Neural cell (in vitro differentiated cells): ENCODE measurements around the gene CACNA1C. TPM values are rescaled to one million over a fixed set of nuclear protein-coding genes. Genes with fewer than 3 reads are reported as not detected.

Experiments used
- H2AFZ ChIP-seq: fragments of 200-600, 300-800 bp; sonication (generic), shearing (Covaris generic); 2 replicates; pipeline ENCODE4 v1.6.0; 2014; ENCODE audit warnings: low read depth, mild to moderate bottlenecking, antibody characterized with exemption, low read length, moderate library complexity
- H3F3A ChIP-seq: fragments of 200-600 bp; shearing (Covaris generic); 2 replicates; pipeline ENCODE4 v1.6.1; 2016; ENCODE audit warnings: mild to moderate bottlenecking, moderate library complexity, mixed read lengths, antibody characterized with exemption, low read length; ENCODE audit not compliant: insufficient read depth, poor library complexity, severe bottlenecking
- H3K27ac ChIP-seq: fragments of 200-600, 300-800 bp; sonication (generic), shearing (Covaris generic); 2 replicates; pipeline ENCODE4 v1.5.1; 2014; ENCODE audit warnings: mild to moderate bottlenecking, low read length, moderate library complexity
- H3K27me3 ChIP-seq: fragments of 300-800, 200-600 bp; sonication (generic), shearing (Covaris generic); 2 replicates; pipeline ENCODE4 v1.6.0; 2014; ENCODE audit warnings: mild to moderate bottlenecking, low read depth, low read length, moderate library complexity; ENCODE audit not compliant: insufficient read depth
- H3K36me3 ChIP-seq: fragments of 300-800, 200-600 bp; sonication (generic), shearing (Covaris generic); 2 replicates; pipeline ENCODE4 v1.5.1; 2014; ENCODE audit warnings: mild to moderate bottlenecking, antibody characterized with exemption, low read length, moderate library complexity; ENCODE audit not compliant: insufficient read depth
- H3K4me2 ChIP-seq: fragments of 300-800, 200-600 bp; sonication (generic), shearing (Covaris generic); 2 replicates; pipeline ENCODE4 v1.6.0; 2014; ENCODE audit warnings: mild to moderate bottlenecking, low read length
- H3K4me3 ChIP-seq: fragments of 300-800, 200-600 bp; sonication (generic), shearing (Covaris generic); 2 replicates; pipeline ENCODE4 v1.5.1; 2014; ENCODE audit warnings: mild to moderate bottlenecking, low read length, moderate library complexity
- H3K79me2 ChIP-seq: fragments of 200-600 bp; shearing (Covaris generic); replicated peaks from 2 replicates; pipeline ENCODE4 v1.6.0; 2014; ENCODE audit warnings: mild to moderate bottlenecking, low read length, moderate library complexity; ENCODE audit not compliant: insufficient read depth
- H3K9ac ChIP-seq: fragments of 300-800, 200-600 bp; sonication (generic), shearing (Covaris generic); 2 replicates; pipeline ENCODE4 v1.6.1; 2016; ENCODE audit warnings: mild to moderate bottlenecking, low read length, mixed read lengths
- H3K9me2 ChIP-seq: fragments of 200-600 bp; shearing (Covaris generic); 2 replicates; pipeline ENCODE4 v1.6.1; 2016; ENCODE audit warnings: mild to moderate bottlenecking, low read length, mixed read lengths; ENCODE audit not compliant: insufficient read depth
- H3K9me3 ChIP-seq: fragments of 200-600, 300-800 bp; sonication (generic), shearing (Covaris generic); 2 replicates; pipeline ENCODE4 v1.6.1; 2016; ENCODE audit warnings: mild to moderate bottlenecking, mixed run types, low read length, moderate library complexity, mixed read lengths
- H4K20me1 ChIP-seq: fragments of 200-600 bp; shearing (Covaris generic); 2 replicates; pipeline ENCODE4 v1.6.1; 2016; ENCODE audit warnings: mild to moderate bottlenecking, mixed run types; ENCODE audit not compliant: insufficient read depth
- CTCF ChIP-seq: fragments of 450-650 bp; IDR thresholded peaks from 2 replicates; pipeline ENCODE4 v1.5.1; 2014; ENCODE audit warnings: antibody characterized with exemption, mild to moderate bottlenecking, moderate library complexity; ENCODE audit not compliant: poor library complexity, severe bottlenecking
- EP300 ChIP-seq: fragments of 450-650 bp; conservative IDR thresholded peaks from 2 replicates; pipeline ENCODE4 v1.6.1; 2014; ENCODE audit warnings: antibody characterized with exemption, mild to moderate bottlenecking, moderate library complexity; ENCODE audit not compliant: poor library complexity, severe bottlenecking
- EZH2 ChIP-seq: fragments of 200-600, 300-800 bp; shearing (Covaris generic), sonication (generic); IDR thresholded peaks from 2 replicates; pipeline ENCODE4 v1.6.1; 2014; ENCODE audit warnings: antibody characterized with exemption, low read length, borderline replicate concordance, mild to moderate bottlenecking; ENCODE audit not compliant: insufficient read depth, poor library complexity, severe bottlenecking
- MXI1 ChIP-seq: fragments of 450-650 bp; conservative IDR thresholded peaks from 2 replicates; pipeline ENCODE4 v1.6.1; 2014; ENCODE audit warnings: antibody characterized with exemption, mild to moderate bottlenecking; ENCODE audit not compliant: poor library complexity, severe bottlenecking
- POLR2AphosphoS5 ChIP-seq: IDR thresholded peaks from 2 replicates; pipeline ENCODE4 v1.6.1; 2012
- RAD21 ChIP-seq: fragments of 450-650 bp; conservative IDR thresholded peaks from 2 replicates; pipeline ENCODE4 v1.6.1; 2014; ENCODE audit warnings: antibody characterized with exemption, mild to moderate bottlenecking, moderate library complexity
- REST ChIP-seq: IDR thresholded peaks from 2 replicates; pipeline ENCODE4 v1.6.1; 2012; ENCODE audit warnings: borderline replicate concordance
- SMC3 ChIP-seq: fragments of 450-650 bp; conservative IDR thresholded peaks from 2 replicates; pipeline ENCODE4 v1.6.1; 2014; ENCODE audit warnings: antibody characterized with exemption, mild to moderate bottlenecking, moderate library complexity; ENCODE audit not compliant: poor library complexity
- TAF1 ChIP-seq: IDR thresholded peaks from 2 replicates; pipeline ENCODE4 v1.6.1; 2012; ENCODE audit warnings: low read depth
- polyA plus RNA-seq: library from polyadenylated mRNA; depleted of rRNA; stranded (reverse); fragments of >200 nt; gene quantifications from 2 replicates; pipeline ENCODE4 v1.2.3, GENCODE V29; 2014

Gene CACNA1C
- polyA plus RNA-seq, 1 donor from 2014 or later: 9.7 TPM

- H3K4me3 ChIP-seq: no peak overlapping the region
- no peaks in the 10 kb centered on the region for H3F3A ChIP-seq
- no peak overlapping the region for H3K4me2 ChIP-seq
- no peak overlapping the region for H3K9ac ChIP-seq
- H3K27ac ChIP-seq: no peak overlapping the region
- no peaks in the 10 kb centered on the region for H3K27me3 ChIP-seq
- no peak overlapping the region for H2AFZ ChIP-seq
- H3K9me2 ChIP-seq: no peaks in the 10 kb centered on the region
- TF ChIP-seq REST (no peak), TAF1 (no peak), RAD21 (no peak), POLR2AphosphoS5 (no peak), EZH2 (no peak), SMC3 (no peak), MXI1 (no peak)
- H3K79me2 ChIP-seq: no peaks in the 10 kb centered on the region
- H3K36me3 ChIP-seq: no peaks in the 10 kb centered on the region
- H3K9me3 ChIP-seq: no peaks in the 10 kb centered on the region
- no peaks in the 10 kb centered on the region for H4K20me1 ChIP-seq
Measured at GRCh38 chr12:2161473-2161872, 108.7 kb downstream of the CACNA1C start.

- Histone ChIP-seq H3F3A (no peaks in the 10 kb centered on the region), H3K4me3 (no peak overlapping the region), H3K9ac (no peak overlapping the region), H2AFZ (no peak overlapping the region), H3K4me2 (no peak overlapping the region), H3K27ac (no peak overlapping the region), H3K36me3 (no peaks in the 10 kb centered on the region), H3K9me2 (no peaks in the 10 kb centered on the region), H4K20me1 (no peaks in the 10 kb centered on the region), H3K27me3 (no peaks in the 10 kb centered on the region), H3K79me2 (no peaks in the 10 kb centered on the region), H3K9me3 (no peaks in the 10 kb centered on the region)
- TF ChIP-seq MXI1 (no peak), RAD21 (no peak), EP300 (no peak), EZH2 (no peak), SMC3 (no peak), REST (no peak), CTCF (no peak), POLR2AphosphoS5 (no peak), TAF1 (no peak)
Measured at GRCh38 chr12:2163177-2163941, 110.6 kb downstream of the CACNA1C start.
